HCT116 (cell line): ENCODE measurements around the gene KCNH2. TPM values are rescaled to one million over a fixed set of nuclear protein-coding genes. Genes with fewer than 3 reads are reported as not detected.

Source experiments
- ATAC-seq: fragments of 200-7000 bp; cut with Tn5 transposase; 2 replicates; pipeline ENCODE4 v1.9.1; 2020; ENCODE audit warnings: mild to moderate bottlenecking, moderate library complexity
- BruUV-seq: library from RNA; stranded (reverse); fragments of 400-500 nt; replicated peaks from 2 replicates; lab custom pipeline; 2021; lab: Mats Ljungman, UMichigan
- CTCF ChIA-PET: fragments of 300-600 bp; sonication (Branson Sonifier 250); formaldehyde crosslinking; loops from one replicate; lab custom pipeline; 2021; ENCODE audit warnings: antibody characterized with exemption; lab: Charles Lee
- POLR2A ChIA-PET: fragments of 300-600, 350-600 bp; sonication (Branson Sonifier 250); formaldehyde crosslinking; loops from one replicate; lab custom pipeline; 2021; ENCODE audit warnings: antibody characterized with exemption; lab: Charles Lee
- RAD21 ChIA-PET, 2 experiments: fragments of 300-600 bp; sonication (Branson Sonifier 250); formaldehyde crosslinking; loops; one replicate each; lab custom pipeline; 2023; ENCODE audit warnings: low total read pairs in 2 of 2; ENCODE audit not compliant: uncharacterized antibody in 2 of 2, unreplicated experiment in 2 of 2, low non-redundant PET in 1 of 2; lab: Charles Lee
- DNase-seq: peaks from one replicate; pipeline ENCODE4 v3.0.0-alpha.2; 2010; ENCODE audit warnings: low read depth, low spot score
- H2AFZ ChIP-seq: fragments of 200-600 bp; shearing (Covaris generic), sonication (generic); 2 replicates; pipeline ENCODE4 v1.6.1; 2017; ENCODE audit warnings: low read depth, mixed run types, mixed read lengths, antibody characterized with exemption, low read length; ENCODE audit not compliant: poor library complexity, severe bottlenecking
- H3K27ac ChIP-seq: 2 replicates; pipeline ENCODE4 v1.5.1; 2012; ENCODE audit warnings: low read depth, low read length
- H3K27me3 ChIP-seq: fragments of 200-600 bp; sonication (generic); 2 replicates; pipeline ENCODE4 v1.6.1; 2016; ENCODE audit warnings: mixed run types, low read length, mixed read lengths; ENCODE audit not compliant: insufficient read depth
- H3K36me3 ChIP-seq, 2 experiments: fragments of 200-500 bp in 1 of 2; fragments of 200-600 bp in 1 of 2; sonication (Bioruptor generic) in 1 of 2; sonication (generic) in 1 of 2; 2 replicates each; pipeline versions ENCODE4 v1.5.1 to v1.6.1; 2014 to 2016; ENCODE audit warnings: low read length in 2 of 2, inconsistent platforms in 1 of 2, mixed read lengths in 1 of 2, mixed run types in 1 of 2; ENCODE audit not compliant: insufficient read depth in 2 of 2, control insufficient read depth in 1 of 2
- H3K4me1 ChIP-seq, 2 experiments: fragments of 200-600 bp in 1 of 2; sonication (generic) in 1 of 2; 2 replicates each; pipeline versions ENCODE4 v1.5.1 to v1.6.1; 2012 to 2017; ENCODE audit warnings: low read length in 2 of 2, inconsistent platforms in 1 of 2, mild to moderate bottlenecking in 1 of 2, mixed read lengths in 1 of 2, mixed run types in 1 of 2, moderate library complexity in 1 of 2; ENCODE audit not compliant: insufficient read depth in 2 of 2, control insufficient read depth in 1 of 2
- H3K4me2 ChIP-seq: fragments of 200-600 bp; sonication (generic); 2 replicates; pipeline ENCODE4 v1.6.1; 2017; ENCODE audit warnings: mixed run types, low read length, mixed read lengths
- H3K4me3 ChIP-seq, 2 experiments: fragments of 200-600 bp in 1 of 2; sonication (generic) in 1 of 2; replicated peaks in 1 of 2; 2 replicates each; pipeline ENCODE4 v1.5.1; 2011 to 2016; ENCODE audit warnings: low read length in 2 of 2, control low read depth in 1 of 2, low read depth in 1 of 2, mild to moderate bottlenecking in 1 of 2, mixed read lengths in 1 of 2, mixed run types in 1 of 2
- H3K79me2 ChIP-seq: fragments of 200-600 bp; sonication (generic); 2 replicates; pipeline ENCODE4 v1.6.1; 2017; ENCODE audit warnings: mild to moderate bottlenecking, mixed run types, low read length, moderate library complexity, mixed read lengths; ENCODE audit not compliant: insufficient read depth
- H3K9ac ChIP-seq: fragments of 200-600 bp; sonication (generic); 2 replicates; pipeline ENCODE4 v1.6.1; 2016; ENCODE audit warnings: low read length, mixed read lengths
- H3K9me2 ChIP-seq: fragments of 200-600 bp; sonication (generic), shearing (Covaris generic); 2 replicates; pipeline ENCODE4 v1.6.1; 2017; ENCODE audit warnings: mixed run types, mild to moderate bottlenecking, moderate library complexity; ENCODE audit not compliant: insufficient read depth
- H3K9me3 ChIP-seq, 2 experiments: fragments of 200-500 bp in 1 of 2; fragments of 200-600 bp in 1 of 2; sonication (Bioruptor generic) in 1 of 2; sonication (generic) in 1 of 2; 2 replicates each; pipeline ENCODE4 v1.6.1; 2014 to 2017; ENCODE audit warnings: low read length in 2 of 2, mixed read lengths in 2 of 2, inconsistent platforms in 1 of 2, low read depth in 1 of 2, mild to moderate bottlenecking in 1 of 2, mixed run types in 1 of 2, moderate library complexity in 1 of 2; ENCODE audit not compliant: control insufficient read depth in 1 of 2, insufficient read depth in 1 of 2
- H4K20me1 ChIP-seq: fragments of 200-600 bp; sonication (generic), shearing (Covaris generic); 2 replicates; pipeline ENCODE4 v1.6.1; 2017; ENCODE audit warnings: mixed run types, mild to moderate bottlenecking, moderate library complexity; ENCODE audit not compliant: insufficient read depth
- ATF3 ChIP-seq: IDR thresholded peaks from 2 replicates; pipeline ENCODE4 v1.6.1; 2012
- CBX3 ChIP-seq: IDR thresholded peaks from 2 replicates; pipeline ENCODE4 v1.6.1; 2012; ENCODE audit warnings: low read depth
- EGR1 ChIP-seq: IDR thresholded peaks from 2 replicates; pipeline ENCODE4 v1.6.1; 2012; ENCODE audit warnings: low read depth
- EZH2phosphoT487 ChIP-seq: fragments of 200-600 bp; IDR thresholded peaks from 2 replicates; pipeline ENCODE4 v1.6.1; 2018; ENCODE audit warnings: antibody characterized with exemption, borderline replicate concordance
- FOSL1 ChIP-seq: IDR thresholded peaks from 2 replicates; pipeline ENCODE4 v1.6.1; 2012; ENCODE audit warnings: low read depth
- JUND ChIP-seq: IDR thresholded peaks from 2 replicates; pipeline ENCODE4 v1.6.1; 2012
- MAX ChIP-seq: IDR thresholded peaks from 2 replicates; pipeline ENCODE4 v1.6.1; 2012
- POLR2A ChIP-seq: IDR thresholded peaks from 2 replicates; pipeline ENCODE4 v1.7.0; 2011; ENCODE audit warnings: borderline replicate concordance; ENCODE audit not compliant: insufficient read depth, insufficient read length; ENCODE audit errors: extremely low read depth
- POLR2AphosphoS5 ChIP-seq: IDR thresholded peaks from 2 replicates; pipeline ENCODE4 v1.6.1; 2011; ENCODE audit warnings: mild to moderate bottlenecking, low read depth, low read length, moderate library complexity
- RAD21 ChIP-seq: IDR thresholded peaks from 2 replicates; pipeline ENCODE4 v1.6.1; 2012; ENCODE audit warnings: low read depth, mild to moderate bottlenecking
- SP1 ChIP-seq: IDR thresholded peaks from 2 replicates; pipeline ENCODE4 v1.6.1; 2012; ENCODE audit warnings: low read depth
- SRF ChIP-seq: IDR thresholded peaks from 2 replicates; pipeline ENCODE4 v1.6.1; 2012; ENCODE audit warnings: low read depth
- YY1 ChIP-seq: IDR thresholded peaks from 2 replicates; pipeline ENCODE4 v1.6.1; 2011; ENCODE audit warnings: low read length, low read depth, moderate library complexity, mild to moderate bottlenecking; ENCODE audit not compliant: insufficient replicate concordance; ENCODE audit errors: extremely low read depth
- ZBTB33 ChIP-seq: IDR thresholded peaks from 2 replicates; pipeline ENCODE4 v1.6.1; 2011; ENCODE audit warnings: mild to moderate bottlenecking, low read length, moderate library complexity; ENCODE audit not compliant: insufficient replicate concordance; ENCODE audit errors: extremely low read depth
- ZNF274 ChIP-seq: fragments of 200-500 bp; sonication (Bioruptor generic); IDR thresholded peaks from 2 replicates; pipeline ENCODE4 v1.6.1; 2014; ENCODE audit warnings: mild to moderate bottlenecking, low read depth, low read length, inconsistent platforms
- intact Hi-C: fragments of 100-400 bp; cut with micrococcal nuclease; formaldehyde crosslinking; loops from 2 replicates; pipeline ENCODE4 v1.10.0; 2022
- total RNA-seq: library from RNA; stranded (reverse); gene quantifications from one replicate; pipeline ENCODE4 v1.2.1, GENCODE V29; 2021; ENCODE audit not compliant: unreplicated experiment

Gene KCNH2
- total RNA-seq, 1 experiment from 2014 or later, result 9.7 TPM

DNA sequence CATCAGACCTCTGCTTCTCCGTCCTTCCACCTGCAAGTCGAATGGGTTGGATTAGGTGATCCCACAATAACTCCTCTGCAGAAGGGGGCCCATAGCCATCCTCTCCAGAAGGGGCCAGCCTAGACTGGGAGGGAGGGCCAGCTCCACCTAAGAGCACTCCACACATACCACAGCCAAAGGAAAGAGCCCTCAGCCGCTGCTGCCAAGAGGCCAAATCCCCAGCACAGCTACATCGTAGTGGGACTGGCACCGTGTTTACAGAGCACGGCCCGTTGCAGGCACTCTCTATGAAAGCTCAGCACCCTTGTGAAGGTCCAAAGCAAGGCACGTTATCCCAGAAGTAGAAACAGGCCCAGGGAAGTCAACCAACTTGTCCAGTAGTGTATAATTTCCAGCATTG is 5.4 kb downstream of the KCNH2 start:
- Histone ChIP-seq H3K9me3 (no peaks in the 10 kb centered on the region), H3K4me2 (no peak overlapping the region), H2AFZ (no peak overlapping the region), H3K9me2 (no peaks in the 10 kb centered on the region), H3K79me2 (0 out of 2 replicates have a peak, but pooled peaks cover 2% of the 10 kb centered on the region), H3K9ac (no peak overlapping the region), H3K4me3 (no peak overlapping the region), H3K4me1 (peaks cover 24 to 32% of the 10 kb centered on the region in 2 experiments), H3K27ac (no peak overlapping the region), H3K27me3 (no peaks in the 10 kb centered on the region), H3K36me3 (no peaks in the 10 kb centered on the region), H4K20me1 (no peaks in the 10 kb centered on the region)
- DNase-seq, result no peak
- CTCF ChIA-PET, result no interaction called here
- RAD21 ChIA-PET, result no interaction called here
- TF ChIP-seq RAD21, result no peak
- TF ChIP-seq ZBTB33, result no peak
- TF ChIP-seq FOSL1, result no peak
- TF ChIP-seq JUND, result no peak
- no peak for TF ChIP-seq POLR2AphosphoS5
- no peak for TF ChIP-seq SRF
- no peak for TF ChIP-seq POLR2A
- no TSS peak for BruUV-seq
- POLR2A ChIA-PET, result no interaction called here
- intact Hi-C loops, result no loop called here
- no peak for ATAC-seq

DNA sequence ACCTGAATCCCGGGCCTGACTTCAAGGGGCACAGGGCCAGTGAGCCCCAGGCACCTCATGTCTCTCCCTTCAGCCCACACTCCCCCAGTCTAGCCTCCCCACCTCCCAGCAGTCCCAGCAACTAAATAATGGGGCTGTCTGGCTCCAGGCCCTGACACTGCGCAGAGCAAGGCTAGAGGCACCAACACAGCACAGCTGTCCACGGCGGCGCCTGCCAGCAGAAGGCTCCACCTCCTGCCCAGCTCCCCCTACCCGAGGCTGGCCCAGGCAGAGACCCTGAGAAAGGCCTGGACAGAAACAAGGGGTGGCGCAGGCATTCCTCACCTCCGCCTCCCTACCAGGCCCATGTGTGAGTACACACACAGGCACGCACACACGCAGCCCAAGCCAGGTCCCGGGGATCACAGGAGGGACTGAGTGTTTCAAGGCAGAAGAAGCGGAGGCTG is 6.1 kb downstream of the KCNH2 start:
- ChIA-PET CTCF (no interaction called here), RAD21 (no interaction called here), POLR2A (no interaction called here)
- H3K9ac ChIP-seq, result no peak overlapping the region
- H3K4me2 ChIP-seq, result no peak overlapping the region
- H3K4me1 ChIP-seq, result peaks cover 21 to 27% of the 10 kb centered on the region in 2 experiments
- H3K4me3 ChIP-seq, result no peak overlapping the region
- H2AFZ ChIP-seq, result no peak overlapping the region
- BruUV-seq, result no TSS peak
- H3K27ac ChIP-seq, result no peak overlapping the region
- no peaks in the 10 kb centered on the region for H3K9me3 ChIP-seq
- intact Hi-C loops, result no loop called here
- no peaks in the 10 kb centered on the region for H3K9me2 ChIP-seq
- no peaks in the 10 kb centered on the region for H3K27me3 ChIP-seq
- no peak for ATAC-seq
- 0 out of 2 replicates have a peak, but pooled peaks cover 2% of the 10 kb centered on the region for H3K79me2 ChIP-seq
- H3K36me3 ChIP-seq, result no peaks in the 10 kb centered on the region
- no peaks in the 10 kb centered on the region for H4K20me1 ChIP-seq
- no peak for DNase-seq
- TF ChIP-seq ATF3 (no peak), SP1 (no peak), ZBTB33 (no peak), POLR2A (no peak), RAD21 (no peak), MAX (no peak), ZNF274 (no peak), YY1 (no peak), EZH2phosphoT487 (no peak), FOSL1 (no peak), EGR1 (no peak), CBX3 (no peak), POLR2AphosphoS5 (no peak)
